RWPE1 (cell line): ENCODE measurements around the gene ZNRD2.

ENCODE experiments used
- CTCF ChIA-PET: fragments of 350-600 bp; sonication (Branson Sonifier 250); formaldehyde crosslinking; extraction: SDS; loops from one replicate; lab custom pipeline; 2021; lab: Yijun Ruan, JAX
- POLR2A ChIA-PET: fragments of 400-600 bp; formaldehyde crosslinking; extraction: SDS; loops from one replicate; lab custom pipeline; 2020; ENCODE audit warnings: antibody characterized with exemption; ENCODE audit not compliant: low non-redundant PET; lab: Yijun Ruan, JAX
- DNase-seq: peaks from one replicate; pipeline ENCODE4 v3.0.0; 2012; ENCODE audit warnings: low spot score
- H3K27ac ChIP-seq: fragments of 450-650 bp; 2 replicates; pipeline ENCODE4 v1.5.1; 2017
- TF ChIP-seq, protein P1 (sequence below): fragments of 450-650 bp; conservative IDR thresholded peaks from 2 replicates; pipeline ENCODE4 v1.5.1; 2017; ENCODE audit warnings: low read depth, mild to moderate bottlenecking

The ZNRD2 gene

DNA sequence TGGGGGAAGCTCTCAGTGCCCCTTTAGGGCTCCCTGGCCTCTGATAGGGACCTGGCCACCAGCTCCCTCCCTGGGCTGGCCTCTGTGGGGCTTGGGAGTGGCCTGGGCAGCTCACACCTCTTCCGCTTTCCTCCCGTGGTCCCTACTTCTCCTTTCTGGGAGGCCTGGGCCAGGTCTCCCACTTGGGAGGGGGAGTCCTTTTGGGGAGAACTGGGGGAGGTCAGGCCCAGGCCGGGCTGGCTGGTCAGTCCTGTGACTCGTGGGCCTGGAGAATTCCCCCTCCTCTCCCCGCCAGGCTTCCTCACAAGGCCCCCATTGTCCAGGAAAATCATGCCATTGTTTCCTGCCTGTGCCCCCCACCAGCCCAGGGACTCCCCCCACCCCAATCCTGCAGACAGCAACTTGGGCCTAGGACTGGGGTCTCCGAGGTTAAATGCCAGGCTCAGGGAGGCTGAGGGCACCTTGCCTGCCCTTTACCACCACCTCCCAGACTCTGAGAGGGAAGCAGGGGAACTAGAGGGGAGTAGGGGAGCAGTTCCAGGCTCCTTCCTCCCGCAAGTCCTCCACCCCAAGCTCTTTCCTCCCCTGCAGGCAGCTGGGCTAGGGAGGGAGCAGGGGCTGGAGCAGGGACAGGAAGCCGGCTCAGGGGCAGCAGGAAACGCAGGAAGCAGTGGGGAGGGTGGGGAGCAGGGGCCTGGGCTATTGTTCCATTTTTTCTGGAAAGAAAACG is 40.9 kb downstream of the ZNRD2 start:
- POLR2A ChIA-PET, result no interaction called here
- H3K27ac ChIP-seq, result peak overlapping the region; percentile 93
- CTCF ChIA-PET, result interaction anchor here (0.6 to 0.7 kb wide), 3 partner anchors 18 to 35 kb away, joined by 3 to 4 read pairs (median 4); no protein-coding TSS in a partner anchor
- DNase-seq, result no peak
- TF ChIP-seq, protein P1, sequence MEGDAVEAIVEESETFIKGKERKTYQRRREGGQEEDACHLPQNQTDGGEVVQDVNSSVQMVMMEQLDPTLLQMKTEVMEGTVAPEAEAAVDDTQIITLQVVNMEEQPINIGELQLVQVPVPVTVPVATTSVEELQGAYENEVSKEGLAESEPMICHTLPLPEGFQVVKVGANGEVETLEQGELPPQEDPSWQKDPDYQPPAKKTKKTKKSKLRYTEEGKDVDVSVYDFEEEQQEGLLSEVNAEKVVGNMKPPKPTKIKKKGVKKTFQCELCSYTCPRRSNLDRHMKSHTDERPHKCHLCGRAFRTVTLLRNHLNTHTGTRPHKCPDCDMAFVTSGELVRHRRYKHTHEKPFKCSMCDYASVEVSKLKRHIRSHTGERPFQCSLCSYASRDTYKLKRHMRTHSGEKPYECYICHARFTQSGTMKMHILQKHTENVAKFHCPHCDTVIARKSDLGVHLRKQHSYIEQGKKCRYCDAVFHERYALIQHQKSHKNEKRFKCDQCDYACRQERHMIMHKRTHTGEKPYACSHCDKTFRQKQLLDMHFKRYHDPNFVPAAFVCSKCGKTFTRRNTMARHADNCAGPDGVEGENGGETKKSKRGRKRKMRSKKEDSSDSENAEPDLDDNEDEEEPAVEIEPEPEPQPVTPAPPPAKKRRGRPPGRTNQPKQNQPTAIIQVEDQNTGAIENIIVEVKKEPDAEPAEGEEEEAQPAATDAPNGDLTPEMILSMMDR, result no peak

DNA sequence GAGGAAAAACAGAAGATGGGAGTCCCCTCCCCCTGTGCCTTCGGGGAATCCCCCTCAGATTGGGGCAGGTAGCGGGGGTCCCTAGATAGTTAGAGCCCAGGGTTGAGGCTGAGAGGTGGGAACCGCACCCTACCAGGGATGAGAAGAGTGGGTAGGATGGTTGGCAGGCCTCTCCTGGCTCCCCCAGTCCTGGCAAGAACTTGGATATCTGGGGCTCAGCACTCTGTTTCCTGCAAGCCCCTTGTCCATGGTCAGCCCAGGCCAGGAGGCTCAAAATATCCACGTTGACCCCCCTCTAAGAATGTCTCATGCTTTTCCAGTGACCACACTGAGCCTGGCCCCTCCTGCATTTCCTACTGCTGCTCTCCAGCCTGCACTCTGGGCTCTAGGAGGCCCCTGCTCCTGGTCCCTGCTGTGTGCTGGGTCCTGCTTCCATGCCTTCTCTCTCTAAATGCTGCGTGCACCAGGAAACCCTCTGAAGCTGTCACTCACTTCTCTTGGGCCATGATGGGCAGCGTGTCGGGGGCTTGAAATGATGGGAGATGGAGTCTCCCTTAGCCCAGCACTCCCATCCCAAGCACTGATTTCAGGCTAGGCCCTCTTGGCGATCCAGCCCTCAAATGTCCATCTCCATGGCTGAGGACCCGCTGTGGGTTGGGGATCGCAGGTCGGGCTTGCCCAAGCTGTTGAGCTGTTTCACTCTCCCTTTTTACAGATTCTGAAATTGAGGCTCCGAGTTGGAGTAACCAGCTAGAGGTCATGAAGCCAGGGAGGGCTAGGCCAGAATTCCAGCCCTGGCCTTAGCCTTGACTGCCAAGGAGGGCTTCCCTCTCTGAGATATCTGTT is 41.7 kb downstream of the ZNRD2 start:
- ChIA-PET CTCF (interaction anchor here (0.6 kb wide), 2 partner anchors 45 to 86 kb away, joined by 3 to 4 read pairs; no protein-coding TSS in a partner anchor), POLR2A (interaction anchor here (1.1 kb wide), 1 partner anchor 72 kb away, joined by 4 read pairs; no protein-coding TSS in a partner anchor)
- no peak for DNase-seq
- H3K27ac ChIP-seq, result peak overlapping the region; percentile 93
- TF ChIP-seq, protein P1, result no peak

DNA sequence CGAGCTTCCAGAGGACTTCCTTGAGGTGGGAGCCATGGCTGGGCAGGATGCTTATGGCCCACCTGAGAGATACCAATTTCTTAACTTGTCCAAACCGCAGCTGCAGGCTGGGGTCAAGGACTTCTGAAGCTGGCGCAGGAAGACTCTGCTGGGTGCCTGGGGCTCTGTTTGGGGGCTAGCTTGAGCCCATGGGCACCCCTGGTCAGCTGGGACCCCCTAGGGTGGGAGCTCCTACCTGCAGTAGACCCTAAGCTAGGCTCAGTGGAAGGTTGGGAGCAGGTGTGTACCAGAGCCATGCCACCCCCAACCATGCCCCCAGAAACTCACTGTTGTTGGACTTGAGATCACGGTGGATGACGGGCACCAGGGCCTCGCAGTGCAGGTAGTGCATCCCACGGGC is 42.4 kb downstream of the ZNRD2 start:
- no peak for DNase-seq
- H3K27ac ChIP-seq, result peak overlapping the region; percentile 93
- TF ChIP-seq, protein P1, result no peak
- ChIA-PET CTCF (interaction anchor here (0.6 kb wide), 2 partner anchors 44 to 87 kb away, joined by 3 to 4 read pairs; no protein-coding TSS in a partner anchor), POLR2A (interaction anchor here (0.9 to 1.1 kb wide), 3 partner anchors 19 to 73 kb away, joined by 3 to 4 read pairs (median 3); no protein-coding TSS in a partner anchor)

DNA sequence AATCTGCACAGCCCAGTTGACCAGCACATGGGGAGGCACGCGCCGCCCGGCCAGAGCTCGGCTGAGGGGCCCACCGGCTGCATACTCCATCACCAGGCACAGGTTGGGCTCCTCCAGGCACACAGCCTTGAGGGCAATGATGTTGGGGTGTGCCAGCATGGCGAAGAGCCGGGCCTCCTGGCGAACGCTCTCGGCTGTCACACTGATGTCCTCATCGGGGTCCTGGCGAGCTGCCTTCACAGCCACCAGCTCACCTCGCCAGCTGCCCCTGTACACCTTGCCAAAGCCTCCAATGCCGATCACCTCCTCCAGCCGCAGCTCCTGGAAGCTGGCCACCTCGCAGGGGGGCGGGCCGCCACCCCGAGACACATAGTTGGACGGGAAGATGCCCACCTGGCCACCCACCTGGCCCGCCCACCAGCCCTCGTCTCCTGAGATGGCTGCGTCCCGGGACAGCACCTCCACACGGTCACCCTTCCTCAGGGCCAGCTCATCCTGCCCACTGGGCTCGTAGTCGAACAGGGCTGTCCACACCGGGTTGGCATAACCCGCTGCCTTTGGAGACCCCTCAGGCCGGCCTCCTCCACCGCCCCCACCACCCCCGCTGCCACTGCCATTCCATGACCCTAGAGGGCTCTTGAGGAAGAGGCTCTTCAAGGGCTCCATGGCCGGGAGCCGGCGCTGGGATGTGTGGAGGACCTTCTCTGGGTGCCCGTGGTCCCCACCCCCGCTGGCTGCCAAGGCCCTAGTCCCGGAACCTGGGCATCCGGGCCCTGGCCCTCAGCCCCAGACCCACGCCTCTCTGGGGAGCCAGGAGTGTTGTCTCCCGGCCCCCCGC is 43.0 kb downstream of the ZNRD2 start:
- no peak for DNase-seq
- H3K27ac ChIP-seq, result peak overlapping the region; percentile 93
- CTCF ChIA-PET, result interaction anchor here (0.6 kb wide), 3 partner anchors 43 to 962 kb away, joined by 3 to 4 read pairs (median 4); partner anchors contain the start of gene RELA
- TF ChIP-seq, protein P1, result no peak
- POLR2A ChIA-PET, result interaction anchor here (0.9 to 1.1 kb wide), 3 partner anchors 20 to 73 kb away, joined by 3 to 4 read pairs (median 3); no protein-coding TSS in a partner anchor

DNA sequence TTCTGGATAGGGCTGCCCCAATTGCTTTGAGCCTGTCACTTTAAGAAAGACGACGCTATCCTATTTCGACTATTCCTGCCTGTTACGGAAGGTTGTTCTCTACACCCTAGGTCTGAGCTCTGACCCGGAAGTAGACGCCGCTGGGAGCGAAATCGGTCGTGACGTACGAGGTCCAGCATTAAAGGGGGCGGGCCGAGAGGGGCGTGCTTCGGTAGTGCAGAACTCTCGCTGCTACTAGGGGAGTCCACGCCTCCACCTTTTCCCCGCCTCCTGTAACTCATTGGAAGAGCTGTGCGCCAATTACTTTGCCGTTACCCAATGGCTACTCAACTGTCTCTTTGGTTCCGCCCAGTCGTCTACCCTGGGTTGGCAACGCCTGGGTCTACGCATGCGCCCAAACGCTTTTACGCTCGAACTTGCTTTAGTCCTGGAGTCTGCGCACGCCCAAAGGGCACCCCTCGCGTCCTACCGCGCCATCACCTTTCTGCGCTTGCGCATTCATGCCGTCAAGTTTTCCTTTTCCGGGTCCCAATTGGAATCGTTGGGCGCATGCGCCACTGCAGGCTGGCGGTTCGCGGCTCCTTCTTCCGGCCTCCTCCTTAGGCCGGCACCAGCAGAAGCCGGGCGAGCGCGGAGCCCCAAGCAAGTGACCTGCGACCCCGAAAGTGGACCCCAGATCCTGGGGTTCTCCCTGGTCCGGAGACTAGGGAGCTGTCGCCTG is 45.1 kb downstream of the ZNRD2 start, which contains the start of gene PCNX3:
Gene PCNX3, plus strand, starts transcription at position 548 of the 721 bp plus-strand sequence. CDS start 536 bp downstream, outside the sequence.
- POLR2A ChIA-PET, result interaction anchor here (0.9 to 1.6 kb wide), 3 partner anchors 40 to 97 kb away, joined by 3 to 8 read pairs (median 4); partner anchors contain the start of gene EHBP1L1

More for the DNA sequence above, 45.1 kb downstream of the ZNRD2 start, which contains the start of gene PCNX3:
- DNase-seq, result peak; percentile 100
- CTCF ChIA-PET, result interaction anchor here (0.6 to 1.9 kb wide), 3 partner anchors 16 to 75 kb away, joined by 3 to 6 read pairs (median 3); no protein-coding TSS in a partner anchor
- H3K27ac ChIP-seq, result peak within 1 kb of the TSS; percentile 93
- TF ChIP-seq, protein P1, result no peak
